SK-N-SH (cell line): ENCODE results near the gene ZSCAN21. TPM values are rescaled to one million over a fixed set of nuclear protein-coding genes. Genes with fewer than 3 reads are reported as not detected.
A peak's percentile ranks its signal among the peaks of the same experiment; 100 is the strongest.

ENCODE experiments used
- CHD2 ChIP-seq: fragments of 150-350 bp; IDR thresholded peaks from 2 replicates; pipeline ENCODE4 v1.6.1; 2018; ENCODE audit warnings: low read length; ENCODE audit not compliant: partially characterized antibody
- ELF1 ChIP-seq: IDR thresholded peaks from 2 replicates; pipeline ENCODE4 v1.4.0; 2012
- FOSL2 ChIP-seq: IDR thresholded peaks from 2 replicates; pipeline ENCODE4 v1.4.0; 2012; ENCODE audit warnings: low read depth, mild to moderate bottlenecking, moderate library complexity, borderline replicate concordance
- FOXJ3 ChIP-seq: sonication (generic); formaldehyde crosslinking; IDR thresholded peaks from 2 replicates; pipeline ENCODE4 v1.5.1; 2020; ENCODE audit warnings: mild to moderate bottlenecking, missing genetic modification reagents
- GABPA ChIP-seq: IDR thresholded peaks from 2 replicates; pipeline ENCODE4 v1.4.0; 2012; ENCODE audit warnings: low read depth, mild to moderate bottlenecking
- GATA2 ChIP-seq: sonication (generic); formaldehyde crosslinking; IDR thresholded peaks from 2 replicates; pipeline ENCODE4 v1.5.0; 2020; ENCODE audit warnings: mild to moderate bottlenecking, missing genetic modification reagents
- JUND ChIP-seq: IDR thresholded peaks from 2 replicates; pipeline ENCODE4 v1.4.0; 2012
- MAX ChIP-seq: IDR thresholded peaks from 2 replicates; pipeline ENCODE4 v1.4.0; 2012; ENCODE audit warnings: low read depth
- NRF1 ChIP-seq: IDR thresholded peaks from 2 replicates; pipeline ENCODE4 v1.6.1; 2012; ENCODE audit warnings: low read depth, mild to moderate bottlenecking, low read length
- RCOR1 ChIP-seq: fragments of 150-350 bp; IDR thresholded peaks from 2 replicates; pipeline ENCODE4 v1.6.1; 2017; ENCODE audit warnings: antibody characterized with exemption, low read length
- REST ChIP-seq: IDR thresholded peaks from 2 replicates; pipeline ENCODE4 v1.6.1; 2012; ENCODE audit warnings: mild to moderate bottlenecking, low read depth, low read length, moderate library complexity
- TEAD4 ChIP-seq: IDR thresholded peaks from 2 replicates; pipeline ENCODE4 v1.4.0; 2012; ENCODE audit warnings: mild to moderate bottlenecking, borderline replicate concordance; ENCODE audit not compliant: insufficient read depth
- USF2 ChIP-seq: fragments of 150-350 bp; IDR thresholded peaks from 2 replicates; pipeline ENCODE4 v1.6.1; 2017; ENCODE audit warnings: antibody characterized with exemption, low read length, low read depth, borderline replicate concordance
- YY1 ChIP-seq: IDR thresholded peaks from 2 replicates; pipeline ENCODE4 v1.4.0; 2012; ENCODE audit warnings: low read depth, mild to moderate bottlenecking
- ZBTB33 ChIP-seq: IDR thresholded peaks from 2 replicates; pipeline ENCODE4 v1.4.0; 2012; ENCODE audit warnings: low read depth, borderline replicate concordance
- polyA plus RNA-seq, 3 experiments: library from polyadenylated mRNA; depleted of rRNA; stranded (reverse); fragments of >200 nt; gene quantifications; 2 replicates each; pipeline ENCODE4 v1.2.3, GENCODE V29; 2012

Gene ZSCAN21
- polyA plus RNA-seq, 1 of the 3 experiments (the other 2 are of a cell fraction) = 17.5 TPM

- TF ChIP-seq TEAD4 (0 out of 2 replicates have a peak, but pooled peaks have one; percentile 14), GATA2 (CRISPR knock-in tag) (no peak), GABPA (peak; percentile 65), YY1 (peak; percentile 37; the same call in 1 of the 2 replicates), REST (no peak), ZBTB33 (no peak), JUND (no peak), NRF1 (peak; percentile 43; the same call in 1 of the 2 replicates), RCOR1 (no peak), USF2 (peak; percentile 95), ELF1 (peak; percentile 62; the same call in 1 of the 2 replicates), FOSL2 (no peak; the same call in 1 of the 2 replicates), MAX (peak; percentile 96), FOXJ3 (peak; percentile 60; the same call in 1 of the 2 replicates), CHD2 (peak; percentile 92)
Measured at GRCh38 chr7:100101016-100101862, 51.7 kb downstream of the ZSCAN21 start, which contains the start of the genes AP4M1 and MCM7 (continued).
